Activated CD4-positive, alpha-beta memory T cell treated with anti-CD3 and anti-CD28 coated beads for 36 hours (primary cell): ENCODE measurements around the gene RAB11B. TPM values are rescaled to one million over a fixed set of nuclear protein-coding genes. Genes with fewer than 3 reads are reported as not detected.
"Not testable (repeated sequence)": the region's sequence is repeated elsewhere in the genome, so short reads cannot be mapped to it uniquely, and the experiment has no call there.

Experiments
- CTCF ChIA-PET: fragments of 350-600 bp; sonication (Branson Sonifier 250); formaldehyde crosslinking; loops from one replicate; lab custom pipeline; 2021; ENCODE audit warnings: antibody characterized with exemption, inconsistent platforms; lab: Charles Lee
- POLR2A ChIA-PET: fragments of 350-600 bp; sonication (Branson Sonifier 250); formaldehyde crosslinking; loops from one replicate; lab custom pipeline; 2021; ENCODE audit warnings: antibody characterized with exemption; lab: Charles Lee
- DNase-seq: peaks from one replicate; pipeline ENCODE4 v3.0.0-alpha.2; 2020
- H3K27ac Mint-ChIP-seq: one replicate; pipeline ENCODE4 v1.8.0; 2021; ENCODE audit warnings: mixed read lengths
- H3K27me3 Mint-ChIP-seq: one replicate; pipeline ENCODE4 v1.8.0; 2021; ENCODE audit warnings: mixed read lengths
- H3K36me3 Mint-ChIP-seq: one replicate; pipeline ENCODE4 v1.8.0; 2021; ENCODE audit warnings: mixed read lengths
- H3K4me1 Mint-ChIP-seq: one replicate; pipeline ENCODE4 v1.8.0; 2021; ENCODE audit warnings: low read depth, mixed read lengths
- H3K4me3 Mint-ChIP-seq: one replicate; pipeline ENCODE4 v1.8.0; 2021; ENCODE audit warnings: mild to moderate bottlenecking, mixed read lengths
- H3K9me3 Mint-ChIP-seq: one replicate; pipeline ENCODE4 v1.8.0; 2021; ENCODE audit warnings: mixed read lengths
- intact Hi-C: fragments of 100-400 bp; cut with micrococcal nuclease; formaldehyde crosslinking; loops from one replicate; pipeline ENCODE4 v1.15.1; 2023
- total RNA-seq, 2 experiments: library from RNA; stranded (reverse); gene quantifications; one replicate each; pipeline ENCODE4 v1.2.3, GENCODE V29; 2021

The RAB11B gene
- total RNA-seq, 2 experiments from 2014 or later, result 74.2 to 74.9 TPM

DNA sequence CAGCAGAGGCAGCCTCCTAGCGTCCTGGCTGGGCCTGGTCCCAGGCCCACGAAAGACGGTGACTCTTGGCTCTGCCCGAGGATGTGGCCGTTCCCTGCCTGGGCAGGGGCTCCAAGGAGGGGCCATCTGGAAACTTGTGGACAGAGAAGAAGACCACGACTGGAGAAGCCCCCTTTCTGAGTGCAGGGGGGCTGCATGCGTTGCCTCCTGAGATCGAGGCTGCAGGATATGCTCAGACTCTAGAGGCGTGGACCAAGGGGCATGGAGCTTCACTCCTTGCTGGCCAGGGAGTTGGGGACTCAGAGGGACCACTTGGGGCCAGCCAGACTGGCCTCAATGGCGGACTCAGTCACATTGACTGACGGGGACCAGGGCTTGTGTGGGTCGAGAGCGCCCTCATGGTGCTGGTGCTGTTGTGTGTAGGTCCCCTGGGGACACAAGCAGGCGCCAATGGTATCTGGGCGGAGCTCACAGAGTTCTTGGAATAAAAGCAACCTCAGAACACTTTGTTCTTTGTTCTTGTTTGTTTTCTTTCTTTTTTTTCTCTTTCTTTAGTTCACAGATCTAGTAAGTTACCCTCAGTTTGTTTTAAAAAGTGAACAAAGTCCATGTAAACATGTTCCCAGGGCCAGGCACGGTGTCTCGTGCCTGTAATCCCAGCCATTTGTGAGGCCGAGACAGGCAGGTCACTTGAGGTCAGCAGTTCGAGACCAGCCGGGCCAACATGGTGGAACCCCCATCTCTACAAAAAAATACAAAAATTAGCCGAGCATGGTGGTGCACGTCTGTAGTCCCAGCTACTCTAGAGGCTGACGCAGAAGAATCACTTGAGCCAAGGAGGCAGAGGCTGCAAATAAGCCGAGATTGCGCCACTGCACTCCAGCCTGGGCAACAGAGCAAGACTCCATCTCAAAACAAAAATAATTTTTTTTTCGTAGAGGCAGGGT, 16.0 kb upstream of the RAB11B start:
- Mint-ChIP-seq H3K9me3 (no peaks in the 10 kb centered on the region), H3K4me1 (peaks cover 7% of the 10 kb centered on the region), H3K4me3 (no peak overlapping the region), H3K36me3 (no peaks in the 10 kb centered on the region), H3K27me3 (no peaks in the 10 kb centered on the region), H3K27ac (no peak overlapping the region)
- POLR2A ChIA-PET, result no interaction called here
- DNase-seq, result no peak
- intact Hi-C loops, result no loop called here
- CTCF ChIA-PET, result no interaction called here

DNA sequence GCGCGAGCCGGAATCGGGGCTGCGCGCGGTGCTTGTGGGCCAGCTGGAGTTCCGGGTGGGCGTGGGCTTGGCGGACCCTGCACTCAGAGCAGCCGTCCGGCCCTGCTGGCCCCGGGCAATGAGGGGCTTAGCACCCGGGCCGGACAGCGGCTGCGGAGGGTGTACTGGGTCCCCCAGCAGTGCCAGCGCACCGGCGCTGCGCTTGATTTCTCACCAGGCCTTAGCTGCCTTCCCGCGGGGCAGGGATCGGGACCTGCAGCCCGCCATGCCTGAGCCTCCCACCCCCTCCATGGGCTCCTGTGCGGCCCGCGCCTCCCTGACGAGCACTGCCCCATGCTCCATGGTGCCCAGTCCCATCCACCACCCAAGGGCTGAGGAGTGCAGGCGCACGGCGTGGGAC, 14.4 kb upstream of the RAB11B start:
- POLR2A ChIA-PET, CTCF ChIA-PET, H3K4me3 Mint-ChIP-seq, intact Hi-C loops, H3K4me1 Mint-ChIP-seq, H3K9me3 Mint-ChIP-seq, DNase-seq, H3K36me3 Mint-ChIP-seq, H3K27me3 Mint-ChIP-seq, H3K27ac Mint-ChIP-seq: not testable (repeated sequence)

DNA sequence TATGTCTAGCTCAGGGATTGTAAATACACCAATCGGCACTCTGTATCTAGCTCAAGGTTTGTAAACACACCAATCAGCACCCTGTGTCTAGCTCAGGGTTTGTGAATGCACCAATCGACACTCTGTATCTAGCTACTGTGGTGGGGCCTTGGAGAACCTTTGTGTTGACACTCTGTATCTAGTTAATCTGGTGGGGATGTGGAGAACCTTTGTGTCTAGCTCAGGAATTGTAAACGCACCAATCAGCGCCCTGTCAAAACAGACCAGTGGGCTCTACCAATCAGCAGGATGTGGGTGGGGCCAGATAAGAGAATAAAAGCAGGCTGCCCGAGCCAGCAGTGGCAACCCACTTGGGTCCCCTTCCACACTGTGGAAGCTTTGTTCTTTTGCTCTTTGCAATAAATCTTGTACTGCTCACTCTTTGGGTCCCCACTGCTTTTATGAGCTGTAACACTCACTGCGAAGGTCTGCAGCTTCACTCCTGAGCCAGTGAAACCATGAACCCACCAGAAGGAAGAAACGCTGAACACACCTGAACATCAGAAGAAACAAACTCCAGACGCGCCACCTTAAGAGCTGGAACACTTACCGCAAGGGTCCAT, 13.7 kb upstream of the RAB11B start:
- H3K27me3 Mint-ChIP-seq, H3K4me3 Mint-ChIP-seq: not testable (repeated sequence)

DNA sequence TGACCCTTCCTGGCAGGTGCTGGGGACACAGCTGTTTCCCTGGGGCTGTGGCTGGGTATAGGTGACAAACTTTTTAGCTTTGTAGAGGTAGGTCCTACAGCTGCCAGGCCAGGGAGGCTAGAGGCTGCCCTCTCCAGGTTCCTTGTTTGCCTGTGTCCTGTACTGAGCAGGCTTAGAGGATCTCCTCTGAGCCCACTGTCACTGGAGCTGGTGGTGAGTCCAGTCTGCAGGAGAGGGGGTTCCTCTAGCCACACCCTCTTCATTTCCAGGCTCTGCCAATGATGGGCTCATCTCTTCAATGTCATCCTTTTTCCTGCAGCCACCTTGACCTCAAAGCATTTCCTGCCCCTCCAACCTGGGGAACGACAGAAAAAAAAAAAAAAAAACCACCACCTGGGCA, 12.6 kb upstream of the RAB11B start:
- CTCF ChIA-PET, result interaction anchor here (1.1 to 1.5 kb wide), 2 partner anchors 24 to 25 kb away, joined by 4 read pairs; no protein-coding TSS in a partner anchor
- H3K27me3 Mint-ChIP-seq, result no peaks in the 10 kb centered on the region
- peaks cover 7% of the 10 kb centered on the region for H3K4me1 Mint-ChIP-seq
- DNase-seq, result no peak
- no peak overlapping the region for H3K4me3 Mint-ChIP-seq
- peaks cover 2% of the 10 kb centered on the region for H3K9me3 Mint-ChIP-seq
- peaks cover 3% of the 10 kb centered on the region for H3K36me3 Mint-ChIP-seq
- no peak overlapping the region for H3K27ac Mint-ChIP-seq
- intact Hi-C loops, result no loop called here
- POLR2A ChIA-PET, result interaction anchor here (0.5 kb wide), 1 partner anchor 10 kb away, joined by 3 read pairs; no protein-coding TSS in a partner anchor

More for the DNA sequence above, 13.7 kb upstream of the RAB11B start:
- H3K9me3 Mint-ChIP-seq, H3K4me1 Mint-ChIP-seq, DNase-seq, H3K27ac Mint-ChIP-seq, H3K36me3 Mint-ChIP-seq, intact Hi-C loops: not testable (repeated sequence)
- CTCF ChIA-PET, result interaction anchor here (1.5 kb wide), 1 partner anchor 24 kb away, joined by 4 read pairs; no protein-coding TSS in a partner anchor
- POLR2A ChIA-PET, result interaction anchor here (0.6 kb wide), 1 partner anchor 185 kb away, joined by 3 read pairs; no protein-coding TSS in a partner anchor

DNA sequence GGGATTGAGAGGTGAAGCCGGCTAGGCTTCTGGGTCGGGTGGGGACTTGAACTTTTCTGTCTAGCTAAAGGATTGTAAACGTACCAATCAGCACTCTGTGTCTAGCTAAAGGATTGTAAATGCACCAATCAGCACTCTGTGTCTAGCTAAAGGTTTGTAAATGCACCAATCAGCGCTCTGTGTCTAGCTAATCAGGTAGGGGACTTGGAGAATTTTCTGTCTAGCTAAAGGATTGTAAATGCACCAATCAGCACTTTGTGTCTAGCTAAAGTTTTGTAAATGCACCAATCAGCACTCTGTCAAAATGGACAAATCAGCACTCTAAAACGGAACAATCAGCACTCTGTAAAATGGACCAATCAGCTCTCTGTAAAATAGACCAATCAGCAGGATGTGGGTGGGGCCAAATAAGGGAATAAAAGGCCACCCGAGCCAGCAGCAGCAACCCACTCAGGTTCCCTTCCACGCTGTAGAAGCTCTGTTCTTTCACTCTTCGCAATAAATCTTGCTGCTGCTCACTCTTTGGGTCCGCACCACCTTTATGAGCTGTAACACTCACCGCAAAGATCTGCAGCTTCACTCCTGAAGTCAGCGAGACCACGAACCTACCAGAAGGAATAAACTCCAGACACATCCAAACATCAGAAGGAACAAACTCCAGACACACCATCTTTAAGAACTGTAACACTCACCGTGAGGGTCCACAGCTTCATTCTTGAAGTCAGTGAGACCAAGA, 10.8 kb upstream of the RAB11B start:
- H3K36me3 Mint-ChIP-seq, H3K27me3 Mint-ChIP-seq, intact Hi-C loops, H3K9me3 Mint-ChIP-seq, DNase-seq, H3K4me3 Mint-ChIP-seq, H3K4me1 Mint-ChIP-seq, H3K27ac Mint-ChIP-seq: not testable (repeated sequence)
- ChIA-PET CTCF (interaction anchor here (0.6 to 1.1 kb wide), 3 partner anchors 33 to 115 kb away, joined by 3 read pairs; partner anchors contain the start of gene MARCHF2), POLR2A (interaction anchor here (0.6 kb wide), 1 partner anchor 9 kb away, joined by 3 read pairs; no protein-coding TSS in a partner anchor)

DNA sequence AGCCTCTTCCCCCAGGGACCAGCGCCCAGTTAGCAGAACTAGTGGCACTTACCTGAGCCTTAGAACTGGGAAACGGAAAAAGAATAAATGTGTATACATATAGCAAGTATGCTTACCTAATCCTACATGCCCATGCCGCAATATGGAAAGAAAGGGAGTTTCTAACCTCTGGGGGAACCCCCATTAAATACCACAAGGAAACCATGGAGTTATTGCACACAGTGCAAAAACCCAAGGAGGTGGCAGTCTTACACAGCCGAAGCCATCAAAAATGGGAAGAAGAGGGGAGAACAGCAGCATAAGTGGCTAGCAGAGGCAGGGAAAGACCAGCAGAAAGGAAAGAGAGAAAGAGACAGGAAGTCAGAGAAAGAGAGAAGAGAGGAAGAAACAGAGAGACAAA, 5.6 kb upstream of the RAB11B start:
- H3K27ac Mint-ChIP-seq, H3K9me3 Mint-ChIP-seq, H3K4me1 Mint-ChIP-seq, H3K27me3 Mint-ChIP-seq, H3K4me3 Mint-ChIP-seq, H3K36me3 Mint-ChIP-seq, CTCF ChIA-PET, intact Hi-C loops, DNase-seq: not testable (repeated sequence)
- POLR2A ChIA-PET, result interaction anchor here (0.9 kb wide), 1 partner anchor 63 kb away, joined by 3 read pairs; the partner anchor contains the start of genes NDUFA7 and RPS28

DNA sequence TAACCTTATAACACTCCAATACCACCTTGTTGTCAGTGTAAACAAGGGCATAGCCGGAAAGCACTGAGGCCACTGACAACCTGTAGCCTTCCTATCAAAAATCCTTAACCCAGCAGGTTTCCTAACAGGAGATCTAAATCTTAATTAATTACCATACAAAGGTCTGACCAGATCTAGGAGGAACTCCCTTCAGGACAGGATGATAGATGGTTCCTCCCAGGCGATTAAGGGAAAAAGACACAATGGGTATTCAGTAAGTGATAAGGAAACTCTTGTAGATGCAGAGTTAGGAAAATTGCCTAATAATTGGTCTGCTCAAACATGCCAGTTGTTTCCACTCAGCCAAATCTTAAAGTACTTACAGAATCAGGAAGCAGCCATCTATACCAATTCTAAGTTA, 5.1 kb upstream of the RAB11B start:
- intact Hi-C loops, H3K4me1 Mint-ChIP-seq, H3K27ac Mint-ChIP-seq, H3K27me3 Mint-ChIP-seq, POLR2A ChIA-PET, CTCF ChIA-PET, H3K36me3 Mint-ChIP-seq, H3K9me3 Mint-ChIP-seq, H3K4me3 Mint-ChIP-seq, DNase-seq: not testable (repeated sequence)

DNA sequence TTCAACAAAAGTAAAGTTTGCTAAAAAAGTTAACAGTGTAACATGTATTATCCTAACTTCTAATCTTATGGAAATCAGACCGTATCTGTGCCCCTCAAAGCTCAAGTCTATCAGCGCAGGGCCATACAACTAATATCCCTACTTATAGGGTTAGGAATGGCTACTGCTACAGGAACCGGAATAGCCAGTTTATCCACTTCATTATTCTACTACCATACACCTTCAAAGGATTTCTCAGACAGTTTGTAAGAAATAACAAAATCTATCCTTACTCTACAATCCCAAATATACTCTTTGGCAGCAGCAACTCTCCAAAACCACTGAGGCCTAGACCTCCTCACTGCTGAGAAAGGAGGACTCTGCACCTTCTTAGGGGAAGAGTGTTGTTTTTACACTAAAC, 4.6 kb upstream of the RAB11B start:
- DNase-seq, H3K4me3 Mint-ChIP-seq, H3K9me3 Mint-ChIP-seq, H3K27me3 Mint-ChIP-seq, POLR2A ChIA-PET, H3K4me1 Mint-ChIP-seq, intact Hi-C loops, H3K36me3 Mint-ChIP-seq, CTCF ChIA-PET, H3K27ac Mint-ChIP-seq: not testable (repeated sequence)

DNA sequence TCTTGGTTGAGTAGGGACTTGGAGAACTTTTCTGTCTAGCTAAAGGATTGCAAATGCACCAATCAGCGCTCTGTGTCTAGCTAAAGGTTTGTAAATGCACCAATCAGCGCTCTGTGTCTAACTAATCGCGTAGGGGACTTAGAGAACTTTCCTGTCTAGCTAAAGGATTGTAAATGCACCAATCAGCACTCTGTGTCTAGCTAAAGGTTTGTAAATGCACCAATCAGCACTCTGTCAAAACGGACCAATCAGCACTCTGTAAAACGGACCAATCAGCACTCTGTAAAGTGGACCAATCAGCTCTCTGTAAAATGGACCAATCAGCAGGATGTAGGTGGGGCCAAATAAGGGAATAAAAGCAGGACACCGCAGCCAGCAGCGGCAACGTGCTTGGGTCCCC, 3.7 kb upstream of the RAB11B start:
- H3K27ac Mint-ChIP-seq, intact Hi-C loops, H3K4me1 Mint-ChIP-seq, DNase-seq, H3K9me3 Mint-ChIP-seq, H3K4me3 Mint-ChIP-seq, H3K27me3 Mint-ChIP-seq, POLR2A ChIA-PET, H3K36me3 Mint-ChIP-seq: not testable (repeated sequence)
- CTCF ChIA-PET, result interaction anchor here (0.8 to 1.0 kb wide), 2 partner anchors 27 to 33 kb away, joined by 3 to 6 read pairs; partner anchors contain the start of gene MARCHF2

DNA sequence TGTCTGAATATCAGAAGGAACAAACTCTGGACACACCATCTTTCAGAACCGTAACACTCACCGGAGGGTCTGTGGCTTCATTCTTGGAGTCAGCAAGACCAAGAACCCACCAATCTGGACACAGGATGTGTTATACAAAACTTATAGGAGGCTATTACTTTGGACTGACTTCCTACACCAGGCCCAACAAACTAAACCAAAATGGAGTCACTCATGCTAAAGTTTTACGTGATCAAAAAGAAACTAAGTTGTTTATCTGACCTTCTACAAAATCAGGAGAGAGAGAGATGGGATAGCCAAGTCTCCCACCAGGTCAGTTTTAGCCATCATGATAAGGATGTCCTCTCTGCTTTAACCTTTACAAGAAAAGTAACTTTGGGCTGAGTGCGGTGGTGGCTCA, 3.2 kb upstream of the RAB11B start:
- peaks cover 7% of the 10 kb centered on the region for H3K9me3 Mint-ChIP-seq
- H3K4me3 Mint-ChIP-seq, result no peak overlapping the region
- intact Hi-C loops, result no loop called here
- no peak overlapping the region for H3K27ac Mint-ChIP-seq
- DNase-seq, result no peak
- ChIA-PET CTCF (interaction anchor here (0.7 to 1.0 kb wide), 2 partner anchors 33 to 217 kb away, joined by 3 to 4 read pairs; no protein-coding TSS in a partner anchor), POLR2A (interaction anchor here (0.6 kb wide), 1 partner anchor 10 kb away, joined by 3 read pairs; no protein-coding TSS in a partner anchor)
- no peaks in the 10 kb centered on the region for H3K27me3 Mint-ChIP-seq
- peaks cover 3% of the 10 kb centered on the region for H3K36me3 Mint-ChIP-seq
- peaks cover 14% of the 10 kb centered on the region for H3K4me1 Mint-ChIP-seq

DNA sequence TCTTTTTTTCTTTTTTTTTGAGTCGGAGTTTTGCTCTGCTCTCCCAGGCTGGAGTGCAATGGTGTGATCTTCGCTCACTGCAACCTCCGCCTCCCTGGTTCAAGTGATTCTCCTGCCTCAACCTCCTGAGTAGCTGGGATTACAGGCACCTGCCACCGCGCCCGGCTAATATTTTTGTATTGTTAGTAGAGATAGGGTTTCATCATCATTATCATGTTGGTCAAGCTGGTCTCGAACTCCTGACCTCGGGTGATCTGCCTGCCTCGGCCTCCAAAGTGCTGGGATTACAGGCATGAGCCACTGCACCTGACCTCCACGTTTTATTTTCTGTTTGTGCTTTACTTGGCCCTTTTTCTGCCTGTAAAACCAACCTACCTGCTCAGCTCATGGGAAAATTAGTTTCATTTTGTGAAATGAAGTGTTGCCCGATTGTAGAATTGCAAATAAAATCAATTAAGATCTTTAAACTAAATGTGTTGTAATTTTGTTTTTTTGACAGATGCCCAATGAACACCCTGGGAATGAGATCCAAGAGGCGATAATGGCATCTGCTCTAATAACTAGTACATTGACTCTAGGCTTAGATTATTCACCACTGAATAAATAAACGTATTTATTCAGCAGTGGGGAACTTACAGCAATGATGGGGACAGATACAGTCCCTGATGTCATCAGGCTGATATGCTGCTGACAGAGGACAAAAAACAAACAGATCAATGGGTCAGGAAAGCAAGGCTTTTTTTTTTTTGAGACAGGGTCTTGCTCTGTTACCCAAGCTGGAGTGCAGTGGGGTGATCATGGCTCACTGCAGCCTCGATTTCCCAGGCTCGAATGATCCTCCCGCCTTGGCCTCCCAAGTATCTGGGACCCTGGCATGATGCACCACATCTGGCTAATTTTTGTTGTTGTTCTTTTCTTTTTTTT, 2.2 kb upstream of the RAB11B start:
- Mint-ChIP-seq H3K27ac (no peak overlapping the region), H3K4me1 (peaks cover 20% of the 10 kb centered on the region), H3K4me3 (no peak overlapping the region), H3K36me3 (peaks cover 3% of the 10 kb centered on the region), H3K27me3 (no peaks in the 10 kb centered on the region), H3K9me3 (peaks cover 7% of the 10 kb centered on the region)
- ChIA-PET CTCF (interaction anchor here (0.7 to 0.8 kb wide), 2 partner anchors 191 to 218 kb away, joined by 3 to 4 read pairs; no protein-coding TSS in a partner anchor), POLR2A (interaction anchor here (0.6 kb wide), 2 partner anchors 9 to 11 kb away, joined by 3 read pairs; no protein-coding TSS in a partner anchor)
- DNase-seq, result no peak
- intact Hi-C loops, result no loop called here
